Renal pelvis (tissue), 4 donors: Measurements from ENCODE around the gene PARP3. TPM values are rescaled to one million over a fixed set of nuclear protein-coding genes. Genes with fewer than 3 reads are reported as not detected.

Experiments
- DNase-seq: peaks from one replicate; pipeline ENCODE4 v3.0.0-alpha.2; 2013
- polyA plus RNA-seq, 3 donors: library from polyadenylated mRNA; unstranded; fragments of 120-200 nt; gene quantifications; one replicate each; pipeline ENCODE4 v1.2.1, GENCODE V29; 2013; ENCODE audit not compliant: insufficient read length in 3 of 3

Gene PARP3
- polyA plus RNA-seq, 3 donors = 17.6 to 23.3 (median 20.2) TPM

DNA sequence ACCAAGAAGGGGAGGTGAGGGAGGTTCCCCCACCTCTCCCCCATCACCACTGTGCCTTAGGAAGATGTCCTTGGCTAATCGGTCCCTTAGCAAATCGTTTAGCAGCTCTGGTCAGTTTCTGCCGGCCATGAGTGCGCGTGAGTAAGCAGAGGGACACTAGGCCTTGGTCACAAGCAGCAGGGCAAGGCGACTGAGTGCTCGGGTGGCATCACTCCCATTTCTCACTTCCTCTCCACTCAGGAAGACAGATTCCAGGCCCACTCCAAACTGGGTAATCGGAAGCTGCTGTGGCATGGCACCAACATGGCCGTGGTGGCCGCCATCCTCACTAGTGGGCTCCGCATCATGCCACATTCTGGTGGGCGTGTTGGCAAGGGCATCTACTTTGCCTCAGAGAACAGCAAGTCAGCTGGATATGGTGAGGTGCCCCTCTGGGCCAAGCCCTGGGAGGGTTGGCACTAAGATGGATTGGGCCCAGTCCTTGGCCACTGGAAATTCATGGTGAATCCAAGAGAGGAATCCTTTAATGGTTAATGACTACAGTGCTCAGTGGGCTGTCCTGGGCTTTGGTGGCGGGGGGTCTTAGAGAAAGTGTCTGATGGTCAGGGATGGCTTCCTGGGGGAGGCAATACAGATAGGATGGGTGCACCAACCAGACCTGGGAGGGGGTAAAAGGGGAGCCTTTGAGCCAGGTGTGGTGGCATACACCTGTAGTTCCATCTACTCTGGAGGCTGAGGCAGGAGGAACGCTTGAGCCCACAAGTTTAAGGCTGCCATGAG is 4.0 kb downstream of the PARP3 start:
- DNase-seq = no peak

DNA sequence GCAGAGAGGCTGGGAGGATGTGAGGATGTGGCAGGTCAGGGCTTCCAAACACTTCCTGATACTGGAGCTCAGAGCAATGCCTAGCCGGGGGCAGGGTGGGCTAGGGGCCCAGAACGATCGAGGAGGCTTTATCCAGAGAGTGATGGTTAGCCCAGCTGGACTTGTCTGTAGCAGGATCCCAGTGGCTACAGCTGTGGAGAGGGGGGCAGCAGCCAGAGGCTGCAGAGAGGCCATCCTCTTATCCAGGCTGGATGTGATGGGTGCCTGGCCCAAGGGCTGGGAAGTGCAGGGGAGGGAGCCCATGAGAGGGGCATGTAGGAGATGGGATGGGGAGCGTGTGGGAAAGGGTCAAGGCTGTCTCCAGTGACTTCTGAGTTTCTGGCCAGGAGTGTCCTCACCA is 4.6 kb downstream of the PARP3 start:
- DNase-seq = no peak

DNA sequence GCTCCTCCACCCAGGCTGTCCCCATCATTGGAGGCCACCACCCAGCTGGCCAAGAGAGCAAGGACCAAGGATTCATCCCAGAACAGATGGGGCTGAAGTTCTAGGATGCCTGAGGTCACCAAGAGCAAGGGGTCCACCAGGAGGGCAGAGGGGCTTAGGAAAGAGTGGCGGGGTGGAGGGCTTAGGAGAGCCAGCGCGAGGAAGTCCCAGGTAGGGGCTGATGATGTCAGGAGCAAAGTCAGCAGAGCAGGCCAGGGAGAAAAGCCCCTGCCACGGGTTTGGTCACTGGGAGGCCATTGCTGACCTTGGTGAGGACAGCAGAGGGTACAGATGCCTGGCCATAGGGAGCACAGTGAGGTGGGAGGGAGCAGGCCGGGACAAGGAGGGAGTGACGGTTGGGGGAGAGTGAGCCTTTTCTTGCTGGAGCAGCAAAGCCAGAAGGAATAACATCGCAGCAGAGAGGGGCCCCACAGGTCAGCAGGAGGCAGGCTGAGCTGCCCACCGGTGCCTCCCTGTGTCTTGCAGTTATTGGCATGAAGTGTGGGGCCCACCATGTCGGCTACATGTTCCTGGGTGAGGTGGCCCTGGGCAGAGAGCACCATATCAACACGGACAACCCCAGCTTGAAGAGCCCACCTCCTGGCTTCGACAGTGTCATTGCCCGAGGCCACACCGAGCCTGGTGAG is 5.2 kb downstream of the PARP3 start:
- DNase-seq = no peak

DNA sequence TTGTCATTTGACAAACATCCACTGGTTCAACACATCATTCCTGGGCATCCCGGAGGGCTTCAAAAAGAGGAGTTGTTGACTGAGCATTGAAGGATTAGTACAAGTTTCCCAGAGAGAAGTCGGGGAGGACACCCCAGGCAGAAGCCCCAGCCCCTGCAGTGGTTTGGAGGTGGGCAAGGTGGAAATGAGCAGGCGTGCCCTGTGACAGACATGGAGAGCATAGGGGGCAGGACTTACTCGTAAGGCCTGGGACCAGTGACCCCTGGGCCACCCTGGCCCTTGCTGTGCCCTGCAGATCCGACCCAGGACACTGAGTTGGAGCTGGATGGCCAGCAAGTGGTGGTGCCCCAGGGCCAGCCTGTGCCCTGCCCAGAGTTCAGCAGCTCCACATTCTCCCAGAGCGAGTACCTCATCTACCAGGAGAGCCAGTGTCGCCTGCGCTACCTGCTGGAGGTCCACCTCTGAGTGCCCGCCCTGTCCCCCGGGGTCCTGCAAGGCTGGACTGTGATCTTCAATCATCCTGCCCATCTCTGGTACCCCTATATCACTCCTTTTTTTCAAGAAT is 5.9 kb downstream of the PARP3 start:
- no peak for DNase-seq

DNA sequence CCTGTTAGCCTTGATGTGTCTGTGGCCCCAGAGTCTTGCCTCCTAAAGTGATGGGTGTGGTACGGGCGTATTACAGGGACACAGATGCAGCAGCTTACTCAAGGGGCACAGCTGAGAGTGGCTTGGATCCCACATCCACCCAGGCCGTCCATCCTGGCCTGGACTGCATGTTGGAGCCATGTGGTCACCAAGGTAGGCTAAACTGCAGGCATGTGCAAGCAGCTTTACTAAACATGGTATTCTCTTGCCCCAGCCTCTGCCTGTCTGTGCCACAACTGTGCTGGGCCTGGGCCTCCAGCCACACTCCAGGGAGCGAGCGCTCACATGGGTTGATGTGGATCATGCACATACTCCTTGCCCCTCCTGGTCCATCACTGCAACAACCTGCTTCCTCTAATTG is 7.0 kb downstream of the PARP3 start:
- no peak for DNase-seq

DNA sequence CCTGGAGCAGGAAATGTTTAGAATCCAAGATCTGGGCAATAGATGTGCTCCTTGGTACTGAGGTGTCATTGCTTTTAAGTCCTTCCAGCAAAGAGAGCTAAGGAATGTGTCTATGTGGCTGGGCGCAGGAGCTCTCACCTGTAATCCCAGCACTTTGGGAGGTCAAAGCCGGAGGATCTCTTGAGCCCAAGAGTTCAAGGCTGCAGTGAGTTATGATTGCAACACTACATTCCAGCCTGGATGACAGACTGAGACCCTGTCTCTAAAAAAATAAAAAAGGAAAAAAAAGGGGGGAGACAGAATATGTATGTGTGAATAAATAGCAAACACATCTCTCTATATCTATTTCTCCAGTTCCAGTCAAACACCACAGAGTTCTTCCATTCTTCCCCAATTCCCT is 8.7 kb downstream of the PARP3 start:
- no peak for DNase-seq

DNA sequence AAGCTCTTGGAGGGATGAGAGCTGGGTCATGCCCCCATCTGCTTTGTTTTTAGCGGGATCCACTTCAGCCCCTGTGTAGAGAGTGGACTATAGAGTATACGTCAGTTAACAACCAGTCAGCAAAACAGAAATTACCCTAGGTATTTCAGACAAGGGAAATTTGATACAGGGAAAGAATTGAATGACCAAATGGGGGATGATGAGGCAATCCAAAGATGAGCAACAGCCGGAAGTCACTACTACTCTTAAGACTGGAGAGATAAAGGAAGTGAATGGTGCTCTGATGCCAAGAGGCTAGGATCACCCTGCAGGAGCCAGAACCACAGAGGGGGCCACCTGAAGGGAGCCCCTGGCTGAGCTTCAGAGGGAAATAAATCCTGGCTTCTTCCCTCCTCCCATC is 11.3 kb downstream of the PARP3 start:
- no peak for DNase-seq

DNA sequence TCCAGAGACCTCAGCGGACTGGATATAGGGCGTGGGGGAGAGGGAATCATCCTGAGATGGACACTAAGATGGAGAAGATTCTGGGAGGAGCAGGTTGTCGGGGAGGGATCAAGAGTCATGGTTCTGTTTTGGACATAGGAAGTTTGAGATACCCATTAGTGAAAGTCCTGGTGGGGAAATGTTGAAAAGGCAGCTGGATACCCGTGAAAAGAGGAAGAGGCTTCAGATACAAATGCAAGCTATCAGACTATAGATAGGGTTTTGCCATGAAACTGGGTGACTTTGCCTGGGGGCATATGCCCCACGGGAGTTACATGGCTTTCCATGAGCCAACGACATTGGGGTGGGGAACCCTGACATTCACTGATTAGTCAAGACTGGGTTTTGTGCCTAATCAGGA is 11.9 kb downstream of the PARP3 start:
- no peak for DNase-seq

DNA sequence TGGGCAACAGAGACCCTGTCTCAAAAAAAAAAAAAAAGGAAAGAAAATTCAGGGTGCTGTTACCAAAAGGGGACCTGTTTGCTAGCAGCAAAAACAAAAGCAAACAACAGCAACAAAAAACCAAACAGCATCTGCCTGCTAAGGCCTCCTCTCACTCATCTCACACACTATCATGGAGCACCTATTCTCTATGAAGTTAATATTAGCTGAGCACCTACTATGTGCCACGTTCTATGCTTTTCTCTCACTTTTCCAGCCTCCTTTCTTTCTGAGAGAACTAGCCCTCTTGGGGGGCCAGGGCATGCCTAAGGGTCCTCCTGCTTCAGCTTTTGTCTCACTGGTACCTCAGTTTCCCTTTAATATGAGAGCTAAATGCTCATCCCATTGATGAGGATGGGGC is 12.6 kb downstream of the PARP3 start:
- no peak for DNase-seq

DNA sequence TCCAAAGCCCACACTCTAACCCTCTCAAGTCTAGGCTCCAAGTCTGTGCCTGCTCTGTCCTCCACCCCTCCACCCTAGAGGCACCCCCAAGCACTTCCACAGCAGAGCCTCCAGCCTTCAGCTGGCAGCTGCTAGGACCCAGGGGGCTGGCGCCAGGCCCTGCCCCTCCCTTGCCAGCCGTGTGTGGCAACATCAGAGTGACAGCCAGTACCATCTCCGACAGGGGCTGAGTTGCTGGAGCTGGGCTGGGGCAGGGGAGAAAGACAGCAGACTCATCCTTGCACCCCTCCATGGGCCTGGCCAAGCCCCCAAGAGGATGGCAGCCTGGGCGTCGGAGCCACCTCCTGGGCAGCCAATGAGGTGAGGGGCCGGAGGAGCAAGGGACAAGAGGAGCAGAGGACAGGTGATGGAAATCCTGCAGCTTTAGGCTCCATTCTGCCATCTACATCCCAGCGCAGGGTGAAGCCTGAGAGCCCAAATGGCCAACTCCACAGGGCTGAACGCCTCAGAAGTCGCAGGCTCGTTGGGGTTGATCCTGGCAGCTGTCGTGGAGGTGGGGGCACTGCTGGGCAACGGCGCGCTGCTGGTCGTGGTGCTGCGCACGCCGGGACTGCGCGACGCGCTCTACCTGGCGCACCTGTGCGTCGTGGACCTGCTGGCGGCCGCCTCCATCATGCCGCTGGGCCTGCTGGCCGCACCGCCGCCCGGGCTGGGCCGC is 13.2 kb downstream of the PARP3 start, which contains the start of gene GPR62:
GPR62 (plus strand) TSS at position 207 of the 718 bp plus-strand sequence; CDS start at position 479, 272 bp downstream.
- no peak for DNase-seq

DNA sequence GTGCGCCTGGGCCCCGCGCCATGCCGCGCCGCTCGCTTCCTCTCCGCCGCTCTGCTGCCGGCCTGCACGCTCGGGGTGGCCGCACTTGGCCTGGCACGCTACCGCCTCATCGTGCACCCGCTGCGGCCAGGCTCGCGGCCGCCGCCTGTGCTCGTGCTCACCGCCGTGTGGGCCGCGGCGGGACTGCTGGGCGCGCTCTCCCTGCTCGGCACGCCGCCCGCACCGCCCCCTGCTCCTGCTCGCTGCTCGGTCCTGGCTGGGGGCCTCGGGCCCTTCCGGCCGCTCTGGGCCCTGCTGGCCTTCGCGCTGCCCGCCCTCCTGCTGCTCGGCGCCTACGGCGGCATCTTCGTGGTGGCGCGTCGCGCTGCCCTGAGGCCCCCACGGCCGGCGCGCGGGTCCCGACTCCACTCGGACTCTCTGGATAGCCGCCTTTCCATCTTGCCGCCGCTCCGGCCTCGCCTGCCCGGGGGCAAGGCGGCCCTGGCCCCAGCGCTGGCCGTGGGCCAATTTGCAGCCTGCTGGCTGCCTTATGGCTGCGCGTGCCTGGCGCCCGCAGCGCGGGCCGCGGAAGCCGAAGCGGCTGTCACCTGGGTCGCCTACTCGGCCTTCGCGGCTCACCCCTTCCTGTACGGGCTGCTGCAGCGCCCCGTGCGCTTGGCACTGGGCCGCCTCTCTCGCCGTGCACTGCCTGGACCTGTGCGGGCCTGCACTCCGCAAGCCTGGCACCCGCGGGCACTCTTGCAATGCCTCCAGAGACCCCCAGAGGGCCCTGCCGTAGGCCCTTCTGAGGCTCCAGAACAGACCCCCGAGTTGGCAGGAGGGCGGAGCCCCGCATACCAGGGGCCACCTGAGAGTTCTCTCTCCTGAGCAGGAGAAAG is 14.0 kb downstream of the PARP3 start:
- no peak for DNase-seq

DNA sequence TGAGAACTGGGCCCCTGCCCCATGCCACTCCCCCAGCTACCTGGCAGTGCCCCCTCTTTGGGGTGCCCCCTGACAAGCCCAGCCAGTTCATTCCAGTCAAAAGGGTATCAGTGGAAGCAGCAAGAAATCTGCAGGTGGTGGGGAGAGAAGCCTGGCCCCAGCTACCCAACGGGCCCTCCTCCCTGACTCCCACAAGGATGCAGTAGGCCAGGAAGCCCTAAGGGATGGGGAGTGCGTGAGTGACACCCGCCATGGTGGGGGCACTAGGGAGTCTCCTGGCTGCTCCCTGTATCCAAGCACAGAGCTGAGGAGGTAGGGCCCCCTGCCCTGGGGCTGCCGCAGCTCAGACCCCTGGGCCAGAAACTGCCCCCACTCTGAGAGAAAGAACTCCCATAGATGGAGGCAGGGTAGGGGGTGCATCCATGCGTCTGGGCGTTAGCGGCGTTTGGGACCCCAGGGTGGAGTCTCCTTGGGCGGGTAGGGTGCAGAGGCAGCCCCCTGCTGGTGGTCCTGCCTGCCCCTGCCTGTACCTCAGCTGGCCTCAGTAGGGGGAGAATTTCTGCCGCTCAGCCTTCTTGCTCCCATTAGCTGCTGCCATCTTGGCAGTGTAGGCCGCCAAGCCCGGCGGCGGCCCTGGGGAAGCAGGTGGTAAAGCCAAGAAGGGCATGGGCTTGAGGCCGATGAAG is 15.5 kb downstream of the PARP3 start:
- DNase-seq = no peak

DNA sequence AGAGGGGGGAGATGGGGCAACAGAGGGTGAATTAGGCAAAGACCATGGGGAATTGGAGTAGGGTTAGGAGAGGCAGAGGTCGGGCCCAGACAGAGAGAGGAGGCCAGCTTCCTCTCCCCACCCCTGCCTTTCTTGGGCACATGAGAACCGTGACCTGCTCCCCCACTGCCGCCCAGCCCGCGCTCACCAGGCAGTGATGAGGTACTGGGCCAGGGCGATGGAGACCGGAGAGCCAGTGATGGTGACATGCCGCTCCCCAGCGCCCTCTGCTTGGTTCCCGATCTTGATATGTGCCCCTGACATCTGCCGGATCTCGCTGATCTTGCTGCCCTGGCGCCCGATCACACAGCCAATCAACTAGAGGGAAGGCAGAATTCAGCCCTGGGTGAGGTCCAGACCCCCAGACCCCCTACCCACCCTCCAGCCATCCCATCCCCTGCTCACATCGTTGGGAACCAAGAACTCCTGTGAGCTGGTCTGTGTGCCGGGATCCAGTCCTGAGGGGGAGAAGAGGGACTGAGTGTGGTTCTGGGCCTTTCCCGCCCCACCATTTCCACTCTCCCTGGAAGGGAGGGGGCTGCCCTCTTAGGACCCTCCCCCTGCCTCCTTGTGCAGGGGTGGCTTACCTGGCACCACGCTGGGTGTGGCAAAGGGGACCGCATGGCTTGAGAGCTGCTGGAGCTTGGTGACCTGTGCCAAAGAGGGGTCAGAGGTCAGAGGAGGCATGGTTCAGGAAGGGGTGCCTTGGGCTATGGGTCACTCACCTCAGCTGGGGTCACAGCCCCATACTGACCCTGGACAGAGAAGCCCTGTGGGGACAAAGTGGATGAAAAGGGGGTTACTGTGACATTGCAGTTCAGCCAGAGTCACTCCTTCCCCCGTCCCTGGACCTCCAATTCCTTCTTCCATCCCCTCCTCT is 16.7 kb downstream of the PARP3 start:
- no peak for DNase-seq

DNA sequence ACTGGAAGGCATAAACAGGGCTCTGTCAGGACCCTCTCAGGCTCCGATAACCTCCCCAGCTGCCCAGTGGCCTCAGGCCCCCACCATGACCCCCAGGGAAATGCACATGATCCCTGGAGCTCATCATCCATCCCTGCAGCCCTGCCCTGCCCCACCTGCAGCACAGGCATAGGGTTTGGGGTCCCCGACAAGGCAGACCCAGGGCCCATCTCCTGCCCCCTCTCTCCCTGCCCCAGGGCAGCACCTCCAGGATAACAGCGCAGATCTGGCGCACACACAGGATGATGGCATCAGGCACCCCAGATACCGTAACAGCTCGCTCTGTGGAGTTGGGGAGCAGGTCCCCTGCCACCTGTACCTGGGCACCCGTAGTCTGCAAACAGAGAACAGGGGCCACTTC is 17.5 kb downstream of the PARP3 start:
- DNase-seq = no peak

DNA sequence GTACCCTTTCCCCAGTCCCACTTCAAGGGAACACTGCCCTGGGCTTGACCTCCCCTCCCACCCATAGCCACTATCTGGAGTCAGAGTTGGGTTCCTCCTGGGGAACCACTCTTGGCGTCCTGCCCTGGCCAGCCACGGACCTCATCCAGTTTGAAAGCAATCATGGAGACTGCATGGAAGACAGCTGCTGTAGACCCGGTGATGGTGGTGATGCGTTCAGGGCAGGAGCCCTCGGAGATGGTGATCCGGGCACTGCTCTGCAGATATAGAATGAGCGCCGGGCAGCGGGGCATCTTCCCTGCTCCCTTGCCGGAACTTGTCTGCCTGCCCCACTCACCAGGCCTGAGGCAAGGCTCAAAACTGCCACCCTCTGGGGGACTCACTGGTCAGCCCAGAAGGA is 18.2 kb downstream of the PARP3 start:
- DNase-seq = no peak

DNA sequence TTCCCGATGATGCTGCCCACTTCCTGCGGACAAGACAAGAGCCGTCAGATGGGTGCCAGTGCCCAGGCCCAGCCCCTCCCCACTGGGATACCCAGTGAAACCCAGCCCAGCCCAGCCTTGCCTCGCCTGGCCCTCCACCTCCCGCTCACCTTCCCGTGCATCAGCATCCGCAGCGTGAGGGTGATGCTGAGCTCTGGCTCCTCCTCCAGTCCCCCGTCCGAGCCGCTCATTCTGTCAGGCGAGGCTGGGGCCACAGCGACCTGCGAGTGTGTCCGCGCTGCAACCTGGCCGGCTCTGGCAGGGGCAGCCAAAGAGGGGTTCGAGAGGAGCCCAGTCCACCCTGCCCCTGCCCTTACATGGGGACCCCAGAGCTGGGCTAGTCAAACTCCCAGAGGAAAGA is 18.8 kb downstream of the PARP3 start:
- no peak for DNase-seq

DNA sequence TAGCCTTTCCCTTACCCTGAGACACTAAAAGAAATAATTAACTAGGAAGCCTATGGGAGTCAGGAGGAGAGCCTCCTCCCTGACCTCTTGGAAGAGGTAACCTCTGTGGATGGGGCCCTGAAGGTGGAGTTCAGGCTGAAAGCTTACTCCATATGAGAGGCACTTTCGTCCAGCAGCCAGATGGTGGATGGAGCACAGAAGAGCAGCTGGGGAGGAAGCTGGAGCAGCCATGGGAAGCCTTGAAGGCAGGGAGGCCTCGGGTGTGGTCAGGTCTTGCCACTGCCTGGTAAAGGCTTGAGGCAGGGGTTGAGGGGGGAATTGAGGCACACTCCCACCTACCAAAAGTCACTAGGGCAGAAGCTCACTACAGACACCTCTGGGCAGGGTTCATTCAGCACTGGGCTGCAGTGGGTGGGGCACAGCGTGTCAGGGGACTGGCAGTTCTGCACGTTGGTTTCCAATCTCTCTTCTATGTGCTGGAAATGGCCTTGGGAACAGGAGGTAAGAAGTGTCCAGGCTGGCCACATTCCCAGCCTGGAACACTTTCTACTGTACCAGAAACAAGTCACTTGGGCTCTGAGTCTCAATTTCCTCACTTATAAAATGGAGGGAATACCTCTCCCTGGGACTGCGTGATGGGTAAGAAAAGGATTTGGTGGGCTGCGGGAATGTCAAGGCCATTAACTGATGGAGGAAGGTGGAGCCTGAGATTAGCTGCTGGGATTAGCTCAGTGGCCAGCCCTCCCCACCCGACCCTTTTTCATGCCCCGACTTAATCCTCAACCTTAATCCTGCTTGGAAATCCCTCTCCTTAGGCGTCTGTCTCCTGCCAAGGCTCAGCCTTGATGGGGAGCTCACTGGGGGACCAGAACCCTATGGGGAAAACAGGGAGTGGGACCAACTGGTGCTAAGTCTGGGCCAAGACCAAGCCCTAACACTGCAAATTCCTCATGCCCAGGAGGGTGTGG is 19.7 kb downstream of the PARP3 start:
- DNase-seq = no peak

DNA sequence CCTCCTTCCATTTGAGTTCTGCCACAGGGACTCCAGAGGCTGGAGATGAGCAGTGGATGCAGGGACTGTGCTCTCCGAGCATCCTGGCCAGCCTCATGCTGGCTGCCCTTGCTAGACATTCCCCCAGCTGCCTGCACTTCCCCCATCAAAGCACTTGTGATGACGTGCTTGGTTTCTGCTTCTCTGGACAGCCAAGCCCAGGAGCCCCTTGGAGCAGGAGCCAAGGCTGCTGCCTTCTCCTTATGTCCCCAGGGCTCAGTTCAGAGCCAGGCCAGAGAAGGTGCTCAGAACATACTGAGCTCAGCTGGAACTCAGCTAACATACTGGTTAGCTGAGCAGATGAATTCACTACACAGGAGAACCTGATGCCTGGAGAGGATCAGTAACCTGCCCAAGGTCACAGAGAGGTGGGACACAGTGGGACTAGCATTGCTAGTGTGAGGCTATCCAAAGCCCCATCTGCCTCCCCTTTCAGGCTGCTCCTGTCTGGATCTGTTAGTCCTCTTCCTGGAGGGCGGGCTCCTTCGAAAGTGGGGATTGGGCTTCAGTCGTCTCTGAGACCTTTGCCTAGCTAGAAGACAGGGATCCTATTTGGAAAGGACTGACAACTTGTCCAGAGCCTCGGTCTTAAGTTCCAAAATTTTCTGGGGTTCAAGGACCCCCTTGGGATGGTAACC is 20.8 kb downstream of the PARP3 start:
- DNase-seq = no peak
